Thoracic aorta (tissue), 2 donors: ENCODE data around the gene SNRPB2. TPM values are rescaled to one million over a fixed set of nuclear protein-coding genes. Genes with fewer than 3 reads are reported as not detected.

Experiments used
- ATAC-seq: fragments of 150-250 bp; one replicate; pipeline ENCODE4 v1.8.0; 2017; ENCODE audit warnings: low read depth; ENCODE audit not compliant: insufficient number of reproducible peaks, low FRiP score
- DNase-seq: peaks from one replicate; pipeline ENCODE4 v3.0.0-alpha.2; 2020; ENCODE audit warnings: low spot score
- H3K27ac ChIP-seq, 2 donors: fragments of 200-600 bp; sonication (generic); 1 replicate in 1 of 2; 2 replicates in 1 of 2; pipeline ENCODE4 v1.5.1; 2016; ENCODE audit warnings: mild to moderate bottlenecking in 2 of 2, moderate library complexity in 2 of 2
- H3K27me3 ChIP-seq: fragments of 200-600 bp; sonication (generic); replicated peaks from 2 replicates; pipeline ENCODE4 v1.6.0; 2016; ENCODE audit warnings: mild to moderate bottlenecking; ENCODE audit not compliant: insufficient read depth
- H3K36me3 ChIP-seq: fragments of 200-600 bp; sonication (generic); one replicate; pipeline ENCODE4 v1.5.1; 2016
- H3K4me1 ChIP-seq, 2 donors: fragments of 200-600 bp; sonication (generic); 1 replicate in 1 of 2; 2 replicates in 1 of 2; pipeline versions ENCODE4 v1.5.1 to v1.6.0; 2016; ENCODE audit warnings: low read depth in 2 of 2, mild to moderate bottlenecking in 1 of 2; ENCODE audit not compliant: control insufficient read depth in 1 of 2
- H3K4me3 ChIP-seq: fragments of 200-600 bp; sonication (generic); 2 replicates; pipeline ENCODE4 v1.5.1; 2016; ENCODE audit warnings: mild to moderate bottlenecking
- H3K9me3 ChIP-seq: fragments of 200-600 bp; sonication (generic); 2 replicates; pipeline ENCODE4 v1.5.1; 2016
- total RNA-seq, 2 donors: library from RNA; depleted of rRNA; stranded (reverse); fragments of >200 nt; gene quantifications; one replicate each; pipeline versions ENCODE4 v1.1.0 to v1.2.3, GENCODE V29; 2016
- TF ChIP-seq, protein P1 (sequence below): fragments of 200-600 bp; sonication (generic); IDR thresholded peaks from one replicate; pipeline ENCODE4 v1.5.1; 2019; ENCODE audit warnings: antibody characterized with exemption

The SNRPB2 gene
- total RNA-seq, 2 donors from 2014 or later: 14.9 to 25.6 TPM

DNA sequence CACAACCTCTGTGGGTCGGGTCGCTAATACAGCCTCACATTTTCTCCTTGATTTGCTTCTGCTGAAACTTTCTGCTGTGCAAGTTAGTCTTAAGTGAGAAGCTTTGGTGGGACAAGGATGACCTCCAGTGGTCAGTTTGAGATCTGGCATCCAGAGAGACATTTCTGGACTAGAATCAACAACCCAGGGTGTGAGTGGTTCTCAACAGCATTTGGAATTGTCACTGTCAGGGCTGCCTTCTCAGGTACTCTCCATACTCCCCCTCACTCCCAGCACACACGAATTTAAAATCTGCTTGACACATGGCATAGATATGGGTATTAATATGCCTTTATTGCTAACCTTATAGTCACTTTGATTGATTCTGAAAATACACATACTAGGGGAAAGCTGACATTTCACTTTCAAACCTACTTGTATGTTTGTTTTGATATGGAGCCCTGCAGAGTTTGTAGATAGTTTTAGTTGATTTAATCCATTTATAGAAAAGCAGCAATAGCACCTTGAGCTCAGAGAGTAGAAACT, 31.5 kb downstream of the SNRPB2 start:
- TF ChIP-seq, protein P1, sequence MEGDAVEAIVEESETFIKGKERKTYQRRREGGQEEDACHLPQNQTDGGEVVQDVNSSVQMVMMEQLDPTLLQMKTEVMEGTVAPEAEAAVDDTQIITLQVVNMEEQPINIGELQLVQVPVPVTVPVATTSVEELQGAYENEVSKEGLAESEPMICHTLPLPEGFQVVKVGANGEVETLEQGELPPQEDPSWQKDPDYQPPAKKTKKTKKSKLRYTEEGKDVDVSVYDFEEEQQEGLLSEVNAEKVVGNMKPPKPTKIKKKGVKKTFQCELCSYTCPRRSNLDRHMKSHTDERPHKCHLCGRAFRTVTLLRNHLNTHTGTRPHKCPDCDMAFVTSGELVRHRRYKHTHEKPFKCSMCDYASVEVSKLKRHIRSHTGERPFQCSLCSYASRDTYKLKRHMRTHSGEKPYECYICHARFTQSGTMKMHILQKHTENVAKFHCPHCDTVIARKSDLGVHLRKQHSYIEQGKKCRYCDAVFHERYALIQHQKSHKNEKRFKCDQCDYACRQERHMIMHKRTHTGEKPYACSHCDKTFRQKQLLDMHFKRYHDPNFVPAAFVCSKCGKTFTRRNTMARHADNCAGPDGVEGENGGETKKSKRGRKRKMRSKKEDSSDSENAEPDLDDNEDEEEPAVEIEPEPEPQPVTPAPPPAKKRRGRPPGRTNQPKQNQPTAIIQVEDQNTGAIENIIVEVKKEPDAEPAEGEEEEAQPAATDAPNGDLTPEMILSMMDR: peak; percentile 51
- ATAC-seq: peak; percentile 32
- no peaks in the 10 kb centered on the region for H3K9me3 ChIP-seq
- no peaks in the 10 kb centered on the region for H3K4me1 ChIP-seq
- no peak for DNase-seq
- no peaks in the 10 kb centered on the region for H3K27me3 ChIP-seq
- H3K36me3 ChIP-seq: no peaks in the 10 kb centered on the region
- no peak overlapping the region for H3K27ac ChIP-seq
- no peak overlapping the region for H3K4me3 ChIP-seq

DNA sequence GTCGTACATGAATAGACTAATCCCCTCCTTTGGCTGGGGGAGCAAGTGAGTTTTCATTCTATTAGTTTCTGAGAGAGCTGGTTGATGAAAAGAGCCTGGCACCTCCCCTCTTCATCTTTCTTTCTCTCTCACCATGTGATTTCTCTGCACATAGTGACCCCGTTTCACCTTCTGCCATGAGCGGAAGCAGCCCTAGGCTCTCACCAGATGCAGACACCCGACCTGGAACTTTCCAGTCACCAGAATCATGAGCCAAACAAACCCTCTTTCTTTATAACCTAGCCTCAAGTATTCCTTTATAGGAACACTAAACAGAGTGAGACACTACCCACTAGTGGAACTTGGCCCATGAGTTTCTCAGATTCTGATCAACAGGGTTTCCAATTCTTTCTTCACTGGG, 34.7 kb downstream of the SNRPB2 start:
- H3K27me3 ChIP-seq: no peaks in the 10 kb centered on the region
- DNase-seq (no peak), ATAC-seq (no peak)
- TF ChIP-seq, protein P1: no peak
- H3K4me1 ChIP-seq: no peaks in the 10 kb centered on the region
- H3K36me3 ChIP-seq: no peaks in the 10 kb centered on the region
- H3K9me3 ChIP-seq: no peaks in the 10 kb centered on the region
- no peak overlapping the region for H3K27ac ChIP-seq
- H3K4me3 ChIP-seq: no peak overlapping the region

DNA sequence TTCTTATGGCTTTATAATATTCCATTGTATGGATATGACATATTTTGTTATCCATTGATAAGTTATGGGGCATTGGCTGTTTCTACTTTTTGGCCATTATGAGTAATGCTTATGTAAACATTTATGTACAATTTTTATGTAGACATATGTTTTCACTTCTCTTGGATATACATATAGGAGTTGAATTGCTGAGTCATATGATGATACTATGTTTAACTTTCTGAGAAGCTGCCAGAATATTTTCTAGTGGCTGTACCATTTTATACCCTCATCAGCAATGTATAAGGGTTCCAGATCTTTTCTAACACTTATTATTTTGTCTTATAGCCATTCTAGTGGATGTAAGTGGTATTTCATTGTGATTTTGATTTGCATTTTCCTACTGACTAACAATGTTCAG, 41.4 kb downstream of the SNRPB2 start:
- TF ChIP-seq, protein P1: no peak
- no peak for ATAC-seq
- Histone ChIP-seq H3K4me3 (no peak overlapping the region), H3K27ac (no peak overlapping the region), H3K36me3 (no peaks in the 10 kb centered on the region), H3K27me3 (no peaks in the 10 kb centered on the region), H3K9me3 (no peaks in the 10 kb centered on the region), H3K4me1 (no peaks in the 10 kb centered on the region)
- no peak for DNase-seq

DNA sequence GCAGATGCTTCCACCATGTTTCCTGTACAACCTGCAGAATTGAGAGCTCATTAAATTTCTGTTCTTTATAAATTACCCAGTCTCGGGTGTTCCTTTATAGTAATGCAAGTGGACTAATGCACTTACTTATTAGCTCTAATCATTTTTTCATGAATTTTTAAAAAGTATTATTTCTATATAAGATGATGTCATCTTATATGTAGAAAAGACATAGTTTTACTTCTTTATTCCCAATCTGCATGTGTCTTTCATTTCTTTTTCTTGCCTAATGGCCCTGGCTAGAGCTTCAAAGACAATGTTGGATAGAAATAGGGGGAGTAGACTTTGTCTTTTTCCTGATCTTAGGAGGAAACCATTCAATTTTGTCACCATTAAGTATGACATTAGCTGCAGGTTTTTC, 46.1 kb downstream of the SNRPB2 start:
- Histone ChIP-seq H3K4me3 (no peak overlapping the region), H3K9me3 (no peaks in the 10 kb centered on the region), H3K36me3 (no peaks in the 10 kb centered on the region), H3K27me3 (no peaks in the 10 kb centered on the region), H3K4me1 (no peaks in the 10 kb centered on the region), H3K27ac (no peak overlapping the region)
- DNase-seq: no peak
- ATAC-seq: no peak
- TF ChIP-seq, protein P1: no peak

DNA sequence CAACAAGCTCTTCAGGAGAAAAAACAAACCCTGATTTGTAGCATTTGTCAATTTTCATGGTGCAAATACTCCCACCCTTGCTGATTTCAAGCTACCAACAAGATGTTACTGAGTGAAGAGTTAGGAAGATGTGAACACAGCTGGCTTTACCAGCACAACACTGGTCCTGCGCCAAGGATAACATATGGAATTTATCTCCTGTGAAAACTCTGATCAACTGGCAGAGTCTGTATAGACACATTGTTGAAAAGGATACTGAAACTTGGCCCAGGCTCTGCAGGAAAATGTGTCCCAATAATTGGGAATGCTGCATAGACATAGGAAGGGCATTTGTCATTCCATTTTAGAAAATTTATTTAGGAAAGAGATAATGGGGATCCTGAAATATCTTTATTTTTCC, 47.3 kb downstream of the SNRPB2 start:
- DNase-seq (no peak), ATAC-seq (no peak)
- Histone ChIP-seq H3K27ac (no peak overlapping the region), H3K4me3 (no peak overlapping the region), H3K4me1 (no peaks in the 10 kb centered on the region), H3K9me3 (no peaks in the 10 kb centered on the region), H3K27me3 (no peaks in the 10 kb centered on the region), H3K36me3 (no peaks in the 10 kb centered on the region)
- TF ChIP-seq, protein P1: no peak
